GM19463 (cell line): ENCODE data around the gene OSTF1.

Experiments used
- ATAC-seq: cut with Tn5 transposase; IDR thresholded peaks from one replicate; pipeline ENCODE4 v1.9.1; 2021; ENCODE audit warnings: mild to moderate bottlenecking, moderate library complexity; ENCODE audit not compliant: unreplicated experiment

Gene OSTF1, protein sequence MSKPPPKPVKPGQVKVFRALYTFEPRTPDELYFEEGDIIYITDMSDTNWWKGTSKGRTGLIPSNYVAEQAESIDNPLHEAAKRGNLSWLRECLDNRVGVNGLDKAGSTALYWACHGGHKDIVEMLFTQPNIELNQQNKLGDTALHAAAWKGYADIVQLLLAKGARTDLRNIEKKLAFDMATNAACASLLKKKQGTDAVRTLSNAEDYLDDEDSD

GRCh38 chr9:75087824-75088645 lies at the start of gene OSTF1, which contains the start of gene NMRK1:
Gene OSTF1 (plus strand): TSS chr9:75088514. CDS start chr9:75088693, 179 bp downstream.
Gene NMRK1 (minus strand): TSS chr9:75088155. CDS start chr9:75083115, 5,040 bp downstream.
- ATAC-seq: peak; percentile 82

DNA sequence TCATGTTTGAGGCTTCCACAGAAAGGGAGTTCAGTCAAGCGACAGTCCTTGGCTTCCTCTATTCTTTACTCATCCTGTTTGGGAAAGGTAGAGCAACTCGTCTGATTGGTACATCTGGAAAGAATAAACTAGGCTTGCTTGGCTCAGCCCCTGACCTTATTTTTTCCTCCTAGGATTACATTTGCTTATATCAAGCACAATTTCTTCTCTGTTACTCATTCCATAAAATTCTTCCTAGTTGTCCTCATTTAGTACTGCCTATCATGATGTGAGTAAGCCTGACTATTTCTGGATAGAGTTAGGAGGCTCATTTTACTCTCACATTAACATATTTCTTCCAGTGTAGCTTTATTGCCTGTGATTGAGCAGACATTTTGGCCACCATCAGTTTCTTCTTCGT lies 49.3 kb upstream of the OSTF1 start:
- no peak for ATAC-seq

GRCh38 chr9:75039801-75040200 lies 48.5 kb upstream of the OSTF1 start:
- ATAC-seq: peak; percentile 86

- ATAC-seq: no peak
These were observed 47.3 kb upstream of the OSTF1 start for GRCh38 chr9:75041041-75041440.

- ATAC-seq: no peak
These were observed 41.5 kb upstream of the OSTF1 start for GRCh38 chr9:75046725-75047345.

- no peak for ATAC-seq
These were observed 40.8 kb upstream of the OSTF1 start for GRCh38 chr9:75047506-75047905.

GRCh38 chr9:75051285-75051684 lies 37.0 kb upstream of the OSTF1 start:
- ATAC-seq: no peak

GRCh38 chr9:75053869-75054268 lies 34.4 kb upstream of the OSTF1 start:
- ATAC-seq: peak; percentile 83

DNA sequence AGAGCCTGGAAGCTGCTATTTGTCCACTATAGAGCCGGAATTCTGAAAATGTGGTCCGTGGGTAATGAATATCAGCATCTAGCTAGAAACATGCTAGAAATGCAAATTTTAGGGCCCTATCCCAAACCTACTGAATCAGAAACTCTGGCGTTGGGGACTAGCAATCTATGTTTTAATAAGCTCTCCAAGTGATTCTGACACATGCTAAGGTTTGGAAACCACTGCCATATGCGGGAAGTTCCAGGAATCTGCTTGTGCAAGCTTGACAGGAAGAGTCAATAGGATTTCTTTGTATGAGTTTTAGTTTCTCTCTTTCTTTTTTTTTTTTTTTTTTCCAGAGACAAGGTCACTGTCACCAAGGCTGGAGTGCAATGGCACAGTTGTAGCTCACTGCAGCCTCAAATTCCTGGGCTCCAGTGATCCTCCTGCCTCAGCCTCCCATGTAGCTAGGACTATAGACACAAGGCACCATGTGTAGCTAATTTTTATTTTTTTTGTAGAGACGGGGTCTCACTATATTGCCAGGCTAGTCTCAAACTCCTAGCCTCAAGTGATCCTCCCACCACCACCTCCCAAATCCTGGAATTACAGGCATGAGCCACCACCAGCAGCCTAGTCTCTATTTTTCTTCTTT lies 33.8 kb upstream of the OSTF1 start:
- no peak for ATAC-seq

- no peak for ATAC-seq
These were observed 27.1 kb upstream of the OSTF1 start for GRCh38 chr9:75061169-75061568.

DNA sequence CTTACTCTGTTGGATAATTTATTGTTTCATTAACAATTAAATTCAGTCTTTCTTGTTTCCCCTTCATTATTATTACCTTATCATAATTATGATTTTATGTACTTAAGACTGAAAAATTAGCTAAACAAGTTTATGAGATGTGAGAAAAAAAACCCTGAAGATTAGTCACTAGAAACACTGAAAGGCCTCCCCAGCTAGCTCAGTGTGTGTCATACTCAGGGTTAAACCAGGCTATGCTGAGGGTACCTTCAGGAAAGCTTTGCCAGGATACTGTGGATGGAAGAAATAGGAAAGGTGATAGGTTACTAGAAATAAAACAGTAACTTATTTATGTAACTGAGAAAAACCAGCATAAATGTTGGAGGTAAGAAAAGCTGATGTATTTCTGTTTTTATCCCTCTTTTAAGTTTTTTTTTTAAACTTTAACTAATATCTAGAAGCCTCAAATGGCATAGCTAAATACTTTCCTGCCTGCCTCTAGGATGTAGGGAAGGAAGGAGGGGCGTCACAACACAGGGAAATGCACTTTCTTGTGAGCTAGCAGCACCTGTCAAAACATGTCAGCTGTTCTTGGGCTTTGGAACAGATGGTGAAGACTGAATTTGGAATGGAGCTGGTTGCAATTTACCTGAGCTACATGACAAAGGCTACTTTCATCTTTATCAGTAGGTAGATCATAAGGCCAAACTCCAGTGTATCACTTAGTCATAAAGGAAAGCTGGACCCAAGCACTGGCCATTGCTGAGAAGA lies 24.6 kb upstream of the OSTF1 start:
- no peak for ATAC-seq

DNA sequence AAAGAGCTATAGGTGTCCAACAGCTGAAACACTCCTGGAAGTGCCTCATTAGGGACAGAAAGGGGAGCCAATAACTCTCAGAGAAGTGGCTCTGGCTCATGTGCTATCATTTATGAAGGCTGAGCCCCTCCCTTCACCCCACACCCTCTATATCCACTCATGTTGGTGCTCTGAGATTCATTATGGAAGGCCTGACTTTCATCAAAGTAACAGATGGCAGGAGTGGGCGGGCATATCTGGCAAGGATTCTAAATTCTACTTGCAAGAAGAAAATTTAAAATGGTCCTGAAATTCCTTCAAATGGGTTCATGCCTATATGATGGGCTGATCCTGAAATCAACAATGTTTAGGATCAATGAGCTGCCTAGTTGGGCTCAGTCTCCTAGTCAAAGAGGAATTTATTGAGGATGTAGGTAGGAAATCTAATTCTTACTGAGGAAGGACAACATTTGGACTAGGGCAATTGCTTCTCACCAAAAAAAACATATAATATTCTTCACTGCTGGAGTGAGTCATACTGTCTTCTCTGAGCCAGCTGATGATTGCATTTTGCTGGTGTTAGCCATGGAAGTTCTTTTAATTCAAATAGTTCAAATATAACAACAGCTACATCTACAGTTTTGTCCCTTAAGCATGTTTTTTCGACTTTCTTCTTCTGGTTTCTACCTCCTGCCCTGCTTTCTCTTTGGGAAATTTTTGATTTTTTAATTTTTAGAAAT lies 23.8 kb upstream of the OSTF1 start:
- no peak for ATAC-seq

DNA sequence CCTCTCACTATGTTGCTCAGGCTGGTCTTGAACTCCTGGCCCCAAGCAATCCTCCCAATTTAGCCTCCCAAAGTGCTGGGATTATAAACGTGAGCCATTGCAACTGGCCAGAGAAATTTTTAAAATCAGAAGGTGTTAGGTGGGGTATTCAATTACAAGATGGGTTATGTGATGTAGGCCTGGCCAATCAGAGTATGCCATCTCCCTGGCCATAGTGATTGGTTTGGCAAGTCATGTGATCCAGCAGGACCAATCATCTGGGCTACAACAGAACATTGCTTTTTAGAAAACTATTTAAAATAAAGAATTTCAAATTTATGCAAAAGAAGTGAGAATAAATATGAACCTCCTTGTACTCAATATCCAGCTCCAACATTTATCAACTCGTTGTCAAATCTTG lies 22.8 kb upstream of the OSTF1 start:
- ATAC-seq: no peak

GRCh38 chr9:75067894-75068293 lies 20.4 kb upstream of the OSTF1 start:
- ATAC-seq: no peak

- no peak for ATAC-seq
These were observed 19.1 kb upstream of the OSTF1 start for GRCh38 chr9:75069171-75069570.

DNA sequence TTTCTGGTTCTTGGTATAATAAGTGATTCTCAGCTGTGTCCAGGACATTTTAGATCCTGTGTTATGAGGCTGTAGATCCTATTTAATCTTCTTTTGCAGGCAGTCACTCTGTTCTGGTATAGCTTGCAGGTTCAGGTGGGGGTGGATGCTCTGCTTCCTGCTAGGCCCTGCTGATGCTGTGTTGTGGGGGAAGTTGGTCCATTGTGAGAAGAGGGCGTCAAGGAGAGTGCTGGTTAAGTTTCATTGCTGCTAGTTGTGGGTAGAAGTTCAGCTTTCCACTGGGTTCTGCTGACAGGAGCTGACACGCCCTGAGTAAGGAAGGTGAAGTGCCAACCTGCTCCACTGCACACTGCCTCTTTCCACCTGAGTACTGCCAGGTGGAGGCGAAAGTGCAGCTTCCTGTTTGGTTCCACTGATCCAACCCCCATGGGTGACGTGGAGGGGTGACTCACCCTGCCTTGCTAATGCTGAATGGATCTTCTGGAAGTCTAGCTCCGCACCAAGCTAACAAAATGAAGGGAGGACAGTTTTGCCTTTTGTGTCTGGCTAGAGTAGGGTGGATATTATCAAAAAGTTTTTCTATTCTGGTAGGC lies 16.7 kb upstream of the OSTF1 start:
- peak; percentile 84 for ATAC-seq

- no peak for ATAC-seq
These were observed 15.4 kb upstream of the OSTF1 start for GRCh38 chr9:75072895-75073294.

DNA sequence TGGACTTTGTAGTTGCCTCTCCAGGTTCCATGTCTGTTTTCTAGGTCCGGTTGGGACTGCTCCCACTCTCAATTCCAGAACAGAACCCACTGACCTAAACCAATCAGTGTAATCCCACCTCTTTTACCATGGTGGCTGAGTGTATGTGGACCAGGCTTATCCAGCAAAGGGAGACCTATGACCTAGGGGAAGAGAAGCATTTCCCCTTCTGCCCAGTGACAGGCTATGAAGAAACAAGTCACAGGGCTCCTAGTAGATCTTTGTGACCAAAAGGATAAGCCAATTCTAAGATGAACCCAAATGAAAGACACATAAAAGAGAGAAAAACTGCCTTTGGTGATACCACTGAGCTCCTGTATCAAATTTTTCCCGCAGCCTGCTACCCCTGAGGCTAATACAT lies 6.7 kb upstream of the OSTF1 start:
- ATAC-seq: no peak

GRCh38 chr9:75083188-75083970 lies 4.9 kb upstream of the OSTF1 start:
- ATAC-seq: no peak
